K562 (cell line): ENCODE results near the gene FADS6. TPM values are rescaled to one million over a fixed set of nuclear protein-coding genes. Genes with fewer than 3 reads are reported as not detected.

ENCODE experiments used
- C11orf30 ChIP-seq: fragments of 450-650 bp; IDR thresholded peaks from 2 replicates; pipeline ENCODE4 v1.6.1; 2016; ENCODE audit warnings: low read depth, mild to moderate bottlenecking
- CBFA2T3 ChIP-seq: fragments of 450-650 bp; IDR thresholded peaks from 2 replicates; pipeline ENCODE4 v1.6.1; 2017
- CBX8 ChIP-seq: fragments of 200-600 bp; sonication (generic); IDR thresholded peaks from 2 replicates; pipeline ENCODE4 v1.6.1; 2012; ENCODE audit warnings: borderline replicate concordance, mixed run types, low read depth, mild to moderate bottlenecking, moderate library complexity, mixed read lengths, low read length, control low read depth, inconsistent platforms; ENCODE audit not compliant: poor library complexity, severe bottlenecking; ENCODE audit errors: extremely low read depth
- MEF2D ChIP-seq: conservative IDR thresholded peaks from 2 replicates; pipeline ENCODE4 v1.6.1; 2016; ENCODE audit warnings: low read depth, missing genetic modification characterization, missing compliant biosample characterization
- NR1H2 ChIP-seq: sonication (generic); formaldehyde crosslinking; IDR thresholded peaks from 2 replicates; pipeline ENCODE4 v1.4.0; 2020; ENCODE audit warnings: mild to moderate bottlenecking, missing genetic modification reagents
- STAT5A ChIP-seq: IDR thresholded peaks from 2 replicates; pipeline ENCODE4 v1.6.1; 2012; ENCODE audit warnings: low read length, inconsistent platforms, borderline replicate concordance
- TBL1XR1 ChIP-seq, 2 experiments: IDR thresholded peaks; 2 replicates each; pipeline ENCODE4 v1.6.1; 2012; ENCODE audit warnings: improper control_type of control experiment in 2 of 2, low read length in 2 of 2, mild to moderate bottlenecking in 1 of 2
- THRAP3 ChIP-seq: fragments of 450-650 bp; IDR thresholded peaks from 2 replicates; pipeline ENCODE4 v1.6.1; 2016; ENCODE audit warnings: mild to moderate bottlenecking, inconsistent platforms, borderline replicate concordance
- TSC22D4 ChIP-seq: fragments of 450-650 bp; IDR thresholded peaks from 2 replicates; pipeline ENCODE4 v1.6.1; 2016; ENCODE audit warnings: missing genetic modification characterization, missing biosample characterization, control low read depth
- ZC3H11A ChIP-seq: IDR thresholded peaks from 2 replicates; pipeline ENCODE4 v1.6.1; 2012; ENCODE audit warnings: low read depth, low read length, improper control_type of control experiment
- ZFP36 ChIP-seq: fragments of 150-350 bp; IDR thresholded peaks from 2 replicates; pipeline ENCODE4 v1.6.1; 2018; ENCODE audit warnings: low read length, low read depth; ENCODE audit not compliant: partially characterized antibody
- ZNF311 ChIP-seq: fragments of 250-450 bp; sonication (Bioruptor Pico); IDR thresholded peaks from 2 replicates; pipeline ENCODE4 v1.4.0; 2020; ENCODE audit warnings: mild to moderate bottlenecking, moderate library complexity
- ZNF766 ChIP-seq: fragments of 200-800 bp; sonication (Bioruptor generic); conservative IDR thresholded peaks from 2 replicates; pipeline ENCODE4 v1.6.1; 2016; ENCODE audit warnings: missing genetic modification characterization, missing compliant biosample characterization
- polyA plus RNA-seq, 8 experiments: library from polyadenylated mRNA; depleted of rRNA in 4 of 8; stranded (reverse) in 5 of 8; unstranded in 3 of 8; fragments of >200 nt; fragmentation: Nextera tagmentation in 2 of 8; fragmentation: Illumina TruSeq in 1 of 8; extraction: Ambion mirVana in 2 of 8; extraction: Trizol in 1 of 8; gene quantifications; 2 replicates each; pipeline versions ENCODE4 v1.2.1 to v1.2.3, GENCODE V29; 2011 to 2014; ENCODE audit warnings: inconsistent platforms in 1 of 8, missing spikeins in 1 of 8
- total RNA-seq, 7 experiments: library from RNA; depleted of rRNA in 6 of 7; stranded (reverse); fragments of >200 nt in 6 of 7; fragmentation: Illumina TruSeq in 2 of 7; extraction: Trizol in 2 of 7; gene quantifications; 2 replicates each; pipeline versions ENCODE4 v1.2.1 to v1.2.3, GENCODE V29; 2011 to 2021; ENCODE audit warnings: low replicate concordance in 1 of 7
- TF ChIP-seq, protein P1 (sequence below): fragments of 250-450 bp; sonication (Bioruptor Pico); IDR thresholded peaks from 2 replicates; pipeline ENCODE4 v1.4.0; 2020; ENCODE audit warnings: mild to moderate bottlenecking, moderate library complexity, borderline replicate concordance
- TF ChIP-seq, protein P2 (sequence below), 3 experiments: fragments of 200-800 bp in 1 of 3; sonication (Bioruptor generic) in 1 of 3; sonication (generic) in 1 of 3; formaldehyde crosslinking in 1 of 3; IDR thresholded peaks; 2 replicates each; pipeline versions ENCODE4 v1.6.1 to v1.8.0; 2016 to 2022; ENCODE audit warnings: mild to moderate bottlenecking in 2 of 3, missing compliant biosample characterization in 2 of 3, missing genetic modification characterization in 2 of 3, missing genetic modification reagents in 1 of 3
- TF ChIP-seq, protein P3 (sequence below): fragments of 450-650 bp; conservative IDR thresholded peaks from 2 replicates; pipeline ENCODE4 v1.6.1; 2016; ENCODE audit warnings: missing genetic modification characterization, low read depth, mild to moderate bottlenecking, control low read depth, missing compliant biosample characterization
- TF ChIP-seq, protein P4 (sequence below), 2 experiments: fragments of 200-800 bp in 1 of 2; sonication (Bioruptor generic) in 1 of 2; sonication (generic) in 1 of 2; formaldehyde crosslinking in 1 of 2; IDR thresholded peaks in 1 of 2; conservative IDR thresholded peaks in 1 of 2; 2 replicates each; pipeline versions ENCODE4 v1.5.0 to v1.6.1; 2016 to 2020; ENCODE audit warnings: missing compliant biosample characterization in 1 of 2, missing genetic modification characterization in 1 of 2, missing genetic modification reagents in 1 of 2
- TF ChIP-seq, protein P5 (sequence below): sonication (generic); formaldehyde crosslinking; IDR thresholded peaks from 2 replicates; pipeline ENCODE4 v1.8.0; 2022; ENCODE audit warnings: missing genetic modification reagents, mild to moderate bottlenecking, moderate library complexity, borderline replicate concordance

Gene FADS6
- total and polyA plus RNA-seq, 9 of the 15 experiments (the other 6 are each of a cell fraction or from before 2014, with no cell fraction given) = 0.18 to 0.22 TPM; not detected in 7

DNA sequence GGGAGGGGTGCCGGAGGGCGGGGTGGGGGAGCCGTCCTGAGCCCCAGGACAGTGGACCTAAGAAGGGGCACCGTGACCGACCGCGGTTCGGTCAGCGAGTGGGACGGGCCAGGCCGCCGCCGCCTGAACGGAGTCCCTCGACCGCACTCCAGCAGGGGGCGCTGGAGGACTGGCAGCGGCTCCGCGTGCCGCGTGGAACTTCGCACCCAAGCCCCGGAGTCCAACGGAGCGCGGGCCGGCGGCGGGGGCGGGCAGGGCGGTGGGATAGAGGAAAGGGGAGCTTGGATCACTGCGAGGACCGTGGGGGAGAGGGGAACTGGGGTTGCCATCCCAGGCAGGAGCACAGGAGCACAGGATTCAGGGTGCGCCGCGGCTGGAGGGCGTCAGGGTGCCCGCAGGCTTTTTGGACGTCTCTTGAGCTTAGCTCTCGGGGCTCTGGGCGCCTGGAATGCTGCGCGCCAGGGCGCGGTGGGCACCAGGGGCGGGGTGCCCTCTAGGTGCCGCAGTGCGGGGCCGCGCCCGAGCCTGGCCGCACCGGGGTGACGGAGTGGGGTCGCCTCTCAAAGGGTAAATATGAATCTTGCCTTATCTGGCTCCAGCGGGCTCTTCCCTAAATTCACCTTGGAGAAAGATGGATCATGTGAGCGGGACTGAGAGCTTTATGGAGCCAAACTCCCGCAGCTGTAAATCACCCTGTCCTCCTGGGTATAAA lies 30.3 kb upstream of the FADS6 start (continued):
- TF ChIP-seq, protein P1, sequence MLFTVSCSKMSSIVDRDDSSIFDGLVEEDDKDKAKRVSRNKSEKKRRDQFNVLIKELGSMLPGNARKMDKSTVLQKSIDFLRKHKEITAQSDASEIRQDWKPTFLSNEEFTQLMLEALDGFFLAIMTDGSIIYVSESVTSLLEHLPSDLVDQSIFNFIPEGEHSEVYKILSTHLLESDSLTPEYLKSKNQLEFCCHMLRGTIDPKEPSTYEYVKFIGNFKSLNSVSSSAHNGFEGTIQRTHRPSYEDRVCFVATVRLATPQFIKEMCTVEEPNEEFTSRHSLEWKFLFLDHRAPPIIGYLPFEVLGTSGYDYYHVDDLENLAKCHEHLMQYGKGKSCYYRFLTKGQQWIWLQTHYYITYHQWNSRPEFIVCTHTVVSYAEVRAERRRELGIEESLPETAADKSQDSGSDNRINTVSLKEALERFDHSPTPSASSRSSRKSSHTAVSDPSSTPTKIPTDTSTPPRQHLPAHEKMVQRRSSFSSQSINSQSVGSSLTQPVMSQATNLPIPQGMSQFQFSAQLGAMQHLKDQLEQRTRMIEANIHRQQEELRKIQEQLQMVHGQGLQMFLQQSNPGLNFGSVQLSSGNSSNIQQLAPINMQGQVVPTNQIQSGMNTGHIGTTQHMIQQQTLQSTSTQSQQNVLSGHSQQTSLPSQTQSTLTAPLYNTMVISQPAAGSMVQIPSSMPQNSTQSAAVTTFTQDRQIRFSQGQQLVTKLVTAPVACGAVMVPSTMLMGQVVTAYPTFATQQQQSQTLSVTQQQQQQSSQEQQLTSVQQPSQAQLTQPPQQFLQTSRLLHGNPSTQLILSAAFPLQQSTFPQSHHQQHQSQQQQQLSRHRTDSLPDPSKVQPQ (CRISPR knock-in tag) = no peak
- TF ChIP-seq TBL1XR1 (IDR thresholded peaks at IDR 0.05; ENCODE audit: low read length in 2 of 2) (no peak), TSC22D4 (tag) (no peak), MEF2D (tag) (no peak), ZFP36 (no peak), ZC3H11A (no peak), C11orf30 (no peak), NR1H2 (CRISPR knock-in tag) (peak; percentile 85; the same call in 1 of the 2 replicates), CBX8 (no peak), CBFA2T3 (no peak), ZNF766 (no peak), ZNF311 (CRISPR knock-in tag) (no peak), STAT5A (no peak), THRAP3 (no peak)
- TF ChIP-seq, protein P2, sequence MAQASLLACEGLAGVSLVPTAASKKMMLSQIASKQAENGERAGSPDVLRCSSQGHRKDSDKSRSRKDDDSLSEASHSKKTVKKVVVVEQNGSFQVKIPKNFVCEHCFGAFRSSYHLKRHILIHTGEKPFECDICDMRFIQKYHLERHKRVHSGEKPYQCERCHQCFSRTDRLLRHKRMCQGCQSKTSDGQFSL (CRISPR knock-in tag; IDR thresholded peaks at IDR 0.05) = peak; percentile 70; the same call in 1 of the 2 replicates
- TF ChIP-seq, protein P2 (tag; IDR thresholded peaks at IDR 0.05) = no peak
- TF ChIP-seq, protein P3, sequence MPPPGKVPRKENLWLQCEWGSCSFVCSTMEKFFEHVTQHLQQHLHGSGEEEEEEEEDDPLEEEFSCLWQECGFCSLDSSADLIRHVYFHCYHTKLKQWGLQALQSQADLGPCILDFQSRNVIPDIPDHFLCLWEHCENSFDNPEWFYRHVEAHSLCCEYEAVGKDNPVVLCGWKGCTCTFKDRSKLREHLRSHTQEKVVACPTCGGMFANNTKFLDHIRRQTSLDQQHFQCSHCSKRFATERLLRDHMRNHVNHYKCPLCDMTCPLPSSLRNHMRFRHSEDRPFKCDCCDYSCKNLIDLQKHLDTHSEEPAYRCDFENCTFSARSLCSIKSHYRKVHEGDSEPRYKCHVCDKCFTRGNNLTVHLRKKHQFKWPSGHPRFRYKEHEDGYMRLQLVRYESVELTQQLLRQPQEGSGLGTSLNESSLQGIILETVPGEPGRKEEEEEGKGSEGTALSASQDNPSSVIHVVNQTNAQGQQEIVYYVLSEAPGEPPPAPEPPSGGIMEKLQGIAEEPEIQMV (tag) = no peak
- TF ChIP-seq, protein P4, sequence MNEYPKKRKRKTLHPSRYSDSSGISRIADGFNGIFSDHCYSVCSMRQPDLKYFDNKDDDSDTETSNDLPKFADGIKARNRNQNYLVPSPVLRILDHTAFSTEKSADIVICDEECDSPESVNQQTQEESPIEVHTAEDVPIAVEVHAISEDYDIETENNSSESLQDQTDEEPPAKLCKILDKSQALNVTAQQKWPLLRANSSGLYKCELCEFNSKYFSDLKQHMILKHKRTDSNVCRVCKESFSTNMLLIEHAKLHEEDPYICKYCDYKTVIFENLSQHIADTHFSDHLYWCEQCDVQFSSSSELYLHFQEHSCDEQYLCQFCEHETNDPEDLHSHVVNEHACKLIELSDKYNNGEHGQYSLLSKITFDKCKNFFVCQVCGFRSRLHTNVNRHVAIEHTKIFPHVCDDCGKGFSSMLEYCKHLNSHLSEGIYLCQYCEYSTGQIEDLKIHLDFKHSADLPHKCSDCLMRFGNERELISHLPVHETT (CRISPR knock-in tag; conservative IDR thresholded peaks at IDR 0.05 in 1 of 2, IDR thresholded peaks at IDR 0.05 in 1 of 2) = no peak
- TF ChIP-seq, protein P5, sequence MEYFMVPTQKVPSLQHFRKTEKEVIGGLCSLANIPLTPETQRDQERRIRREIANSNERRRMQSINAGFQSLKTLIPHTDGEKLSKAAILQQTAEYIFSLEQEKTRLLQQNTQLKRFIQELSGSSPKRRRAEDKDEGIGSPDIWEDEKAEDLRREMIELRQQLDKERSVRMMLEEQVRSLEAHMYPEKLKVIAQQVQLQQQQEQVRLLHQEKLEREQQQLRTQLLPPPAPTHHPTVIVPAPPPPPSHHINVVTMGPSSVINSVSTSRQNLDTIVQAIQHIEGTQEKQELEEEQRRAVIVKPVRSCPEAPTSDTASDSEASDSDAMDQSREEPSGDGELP (CRISPR knock-in tag) = peak; percentile 68
